Erythroblast (primary cell): ENCODE measurements around the gene ERC2.

Source experiments
- DNase-seq, 2 experiments: peaks; one replicate each; lab custom pipeline; 2025; lab: John Stamatoyannopoulos, UW
- GATA1 ChIP-seq: IDR thresholded peaks from 2 replicates; pipeline ENCODE4 v1.6.1; 2011; ENCODE audit warnings: low read depth, mild to moderate bottlenecking, control low read depth, low read length, moderate library complexity
- POLR2A ChIP-seq: IDR thresholded peaks from 2 replicates; pipeline ENCODE4 v1.6.1; 2011; ENCODE audit warnings: mild to moderate bottlenecking, low read length

ERC2 gene

GRCh38 chr3:55500555-55501330 is 967.5 kb downstream of the ERC2 start:
- TF ChIP-seq GATA1 (no peak), POLR2A (no peak)
- DNase-seq: no peak

GRCh38 chr3:55498520-55498919 is 969.7 kb downstream of the ERC2 start:
- no peak for DNase-seq
- TF ChIP-seq GATA1 (no peak), POLR2A (no peak)

- no peak for TF ChIP-seq POLR2A
- no peak for TF ChIP-seq GATA1
- no peak for DNase-seq
Observed at GRCh38 chr3:55497250-55497649, 971.0 kb downstream of the ERC2 start.

GRCh38 chr3:55494976-55495375 is 973.3 kb downstream of the ERC2 start:
- TF ChIP-seq POLR2A: no peak
- TF ChIP-seq GATA1: no peak
- DNase-seq: no peak

- TF ChIP-seq POLR2A (no peak), GATA1 (no peak)
- no peak for DNase-seq
Observed at GRCh38 chr3:55492976-55493375, 975.3 kb downstream of the ERC2 start.

GRCh38 chr3:55491296-55491816 is 976.9 kb downstream of the ERC2 start:
- TF ChIP-seq POLR2A (no peak), GATA1 (no peak)
- DNase-seq: no peak

- TF ChIP-seq POLR2A (no peak), GATA1 (no peak)
- no peak for DNase-seq
Observed at GRCh38 chr3:55490276-55490913, 977.9 kb downstream of the ERC2 start.

GRCh38 chr3:55489798-55490132 is 978.5 kb downstream of the ERC2 start:
- DNase-seq: no peak
- no peak for TF ChIP-seq POLR2A
- TF ChIP-seq GATA1: no peak

- no peak for TF ChIP-seq GATA1
- DNase-seq: peak; percentile 1
Observed at GRCh38 chr3:55488398-55489055, 979.7 kb downstream of the ERC2 start.

- no peak for TF ChIP-seq POLR2A
- no peak for DNase-seq
Observed at GRCh38 chr3:55487381-55488241, 980.7 kb downstream of the ERC2 start.

GRCh38 chr3:55486857-55487380 is 981.3 kb downstream of the ERC2 start, which contains the start of gene WNT5A:
Gene WNT5A, minus strand, starts transcription at chr3:55487306. Its CDS starts 321 bp downstream, at chr3:55486985.
- TF ChIP-seq GATA1 (no peak), POLR2A (no peak)
- peak in 1 of 2 experiments; percentile 9 for DNase-seq

GRCh38 chr3:55486101-55486856 is 982.0 kb downstream of the ERC2 start:
- DNase-seq: no peak
- TF ChIP-seq POLR2A (no peak), GATA1 (no peak)
